Measurements from ENCODE around the gene EIF4ENIF1.
"Not testable (repeated sequence)": the region's sequence is repeated elsewhere in the genome, so short reads cannot be mapped to it uniquely, and the experiment has no call there.

The EIF4ENIF1 gene

DNA sequence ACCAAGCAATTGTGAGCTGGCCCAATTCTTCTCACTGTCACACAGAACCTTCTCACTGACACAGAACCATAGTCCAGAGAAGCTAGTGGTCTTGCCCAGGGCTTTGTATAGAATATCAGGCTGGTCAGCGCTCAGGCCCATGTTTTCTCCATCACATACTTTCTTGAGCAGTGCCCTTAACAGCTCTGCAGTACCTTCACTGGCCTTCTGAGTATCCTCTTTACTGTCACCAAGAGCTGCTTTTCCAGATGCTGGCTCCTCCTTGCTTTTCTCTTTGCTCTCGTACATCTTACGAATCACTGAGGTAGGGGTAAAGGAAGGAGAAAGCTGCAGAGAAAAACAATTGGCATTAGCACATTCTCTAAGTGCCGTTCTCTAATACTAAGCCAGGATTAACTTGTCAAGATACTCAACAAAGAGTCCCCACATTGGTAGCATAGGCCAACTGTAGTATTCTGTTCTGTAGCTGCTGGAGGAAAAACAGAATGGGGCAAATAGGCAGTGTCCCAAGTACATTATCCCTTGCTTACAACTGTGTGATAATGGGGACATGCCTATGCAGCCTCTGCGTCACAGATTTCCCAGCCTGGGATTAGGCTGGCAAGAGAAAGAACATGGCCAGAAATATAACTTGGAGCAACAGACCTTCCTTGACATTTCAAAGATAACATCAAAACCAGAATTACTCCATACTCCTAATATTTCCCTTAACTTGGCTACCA is 46.7 kb downstream of the EIF4ENIF1 start:
- no peak for DNase-seq (ENCODE audit: low spot score)

DNA sequence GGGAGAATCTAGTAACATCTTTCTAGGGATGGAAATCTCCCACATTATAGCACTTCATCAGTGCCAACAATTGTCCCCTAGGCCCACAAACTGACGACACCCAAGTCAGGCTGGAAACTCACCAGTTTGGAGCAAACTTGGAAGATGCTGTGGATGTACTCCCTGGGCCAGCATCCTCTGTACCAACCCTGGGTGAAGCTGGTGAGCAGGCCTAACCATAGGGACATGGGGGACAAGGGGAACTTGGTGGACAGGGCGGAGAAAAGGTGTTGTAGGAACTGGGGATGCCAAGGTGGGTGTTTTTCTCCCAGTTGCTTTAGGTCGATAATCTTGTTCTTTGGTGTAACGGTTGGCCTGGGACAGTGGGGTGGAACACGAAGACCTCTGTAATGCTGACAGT is 48.0 kb downstream of the EIF4ENIF1 start:
- DNase-seq (ENCODE audit: low spot score) = no peak

DNA sequence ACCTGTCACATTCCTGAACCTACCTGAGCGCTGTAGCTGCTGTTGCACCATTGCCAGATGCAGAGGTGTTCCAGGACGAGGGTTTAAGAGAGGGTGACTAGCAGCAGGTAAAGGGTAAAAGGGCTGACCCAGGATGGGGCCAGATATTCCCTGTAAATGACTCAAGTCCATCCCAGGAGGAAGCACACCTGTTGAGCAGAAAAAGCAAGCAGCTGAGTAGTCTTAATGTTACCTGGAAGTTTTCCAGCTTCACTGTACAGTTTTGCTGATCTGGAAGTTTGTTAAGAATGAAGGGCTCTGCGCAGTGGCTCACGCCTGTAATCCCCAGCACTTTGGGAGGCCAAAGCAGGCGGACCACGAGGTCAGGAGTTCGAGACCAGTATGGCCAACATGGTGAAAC is 49.0 kb downstream of the EIF4ENIF1 start:
- no peak for DNase-seq (ENCODE audit: low spot score)

DNA sequence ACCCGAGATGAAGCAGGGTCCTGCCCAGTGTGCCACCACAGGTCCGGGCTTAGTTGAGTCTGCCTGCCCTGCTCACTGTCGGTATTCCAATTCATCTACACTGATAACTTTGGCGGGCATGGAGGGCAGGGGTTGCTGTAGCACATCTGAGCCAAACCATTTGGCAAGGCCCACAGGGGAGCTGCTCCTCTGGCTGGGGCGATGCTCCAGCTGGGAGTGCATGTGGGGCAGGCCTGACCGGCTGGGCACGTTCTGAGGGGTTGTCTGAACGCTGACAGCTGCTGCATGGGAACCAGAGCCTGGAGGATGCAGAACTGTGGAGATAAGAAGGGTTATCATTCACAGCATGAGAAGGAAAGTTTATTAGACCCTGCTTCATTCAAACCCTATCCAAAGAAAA is 49.8 kb downstream of the EIF4ENIF1 start:
- no peak for DNase-seq (ENCODE audit: low spot score)

DNA sequence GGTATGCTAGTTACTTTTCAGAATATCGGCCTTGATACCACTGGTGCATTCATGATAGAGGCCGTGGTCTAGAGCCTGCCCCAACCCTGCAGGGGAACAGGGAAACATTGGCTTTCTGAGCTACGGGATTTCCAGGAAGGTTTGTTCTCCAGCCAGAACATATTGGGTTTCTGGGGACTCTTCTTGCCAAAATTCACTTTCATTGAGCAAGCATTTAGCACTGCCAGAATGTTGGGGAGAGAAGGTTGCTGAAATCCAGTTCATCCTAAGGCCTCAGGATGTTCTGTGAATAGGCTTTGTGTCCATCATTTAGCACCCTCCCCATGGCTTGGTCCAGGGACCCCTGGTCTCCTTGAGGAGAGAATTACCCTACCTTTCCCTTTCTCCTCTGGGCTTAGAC is 53.5 kb downstream of the EIF4ENIF1 start:
- DNase-seq (ENCODE audit: low spot score) = no peak

DNA sequence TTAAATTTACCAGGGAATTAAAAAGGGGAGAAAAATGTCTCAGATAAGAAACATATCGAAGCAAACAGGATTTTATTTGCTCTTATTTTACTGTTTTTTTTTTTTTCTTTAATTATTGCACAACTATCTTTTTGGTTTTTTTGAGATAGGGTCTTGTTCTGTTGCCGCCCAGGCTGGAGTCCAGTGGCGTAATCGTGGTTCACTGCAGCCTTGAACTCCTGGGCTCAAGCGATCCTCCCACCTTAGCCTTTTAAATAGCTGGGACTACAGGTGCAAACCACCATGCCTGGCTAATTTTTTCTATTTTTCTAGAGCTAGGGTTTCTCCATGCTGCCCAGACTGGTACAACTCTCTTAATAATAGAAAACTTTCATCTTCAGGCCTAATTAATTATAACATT is 57.7 kb downstream of the EIF4ENIF1 start:
- DNase-seq (ENCODE audit: low spot score) = no peak

DNA sequence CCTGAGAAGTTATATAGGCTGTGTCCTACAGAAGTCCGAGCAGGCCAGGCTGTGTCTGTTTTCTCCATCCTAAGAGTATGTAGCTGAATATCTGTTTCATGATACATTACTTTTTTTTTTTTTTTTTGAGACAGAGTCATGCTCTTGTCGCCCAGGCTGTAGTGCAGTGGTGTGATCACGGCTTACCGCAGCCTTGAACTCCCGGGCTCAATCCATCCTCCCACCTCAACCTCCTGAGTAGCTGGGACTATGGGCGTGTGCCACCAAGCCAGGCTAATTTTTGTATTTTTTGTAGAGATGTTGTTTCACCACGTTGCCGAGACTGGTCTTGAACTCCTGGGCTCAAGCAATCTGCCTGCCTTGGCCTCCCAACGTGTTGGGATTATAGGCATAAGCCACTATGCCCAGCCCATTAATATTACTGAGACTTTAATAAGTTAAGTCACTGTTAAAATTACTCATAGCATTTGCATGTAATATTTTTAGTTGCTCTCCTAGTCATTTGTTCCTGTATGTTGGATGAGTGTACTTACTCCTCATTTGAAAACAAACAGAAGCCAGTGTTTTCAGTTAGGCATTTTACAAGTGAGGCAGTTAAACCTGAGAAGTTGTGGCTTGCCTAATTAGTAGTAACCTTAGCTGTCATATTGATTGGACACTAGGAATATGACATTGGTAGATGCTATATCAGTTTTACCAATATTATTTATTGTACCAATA is 64.2 kb downstream of the EIF4ENIF1 start:
- DNase-seq (ENCODE audit: low spot score) = no peak

DNA sequence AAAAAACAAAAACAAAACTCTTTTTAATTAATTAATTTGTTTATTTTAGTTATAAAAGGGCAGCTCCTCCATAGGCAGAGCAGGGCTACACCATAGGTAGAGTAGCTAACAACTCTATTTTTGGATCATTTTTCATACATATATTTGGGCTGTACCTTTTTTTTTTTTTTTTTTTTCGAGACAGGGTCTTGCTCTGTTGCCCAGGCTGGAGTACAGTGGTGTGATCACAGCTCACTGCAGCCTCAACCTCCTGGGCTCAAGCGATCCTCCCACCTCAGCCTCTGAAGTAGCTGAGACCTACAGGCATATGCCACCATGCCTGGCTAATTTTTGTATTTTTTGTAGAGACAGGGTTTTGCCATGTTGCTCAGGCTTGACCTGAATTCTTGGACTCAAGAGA is 87.3 kb downstream of the EIF4ENIF1 start:
- not testable (repeated sequence) for DNase-seq (ENCODE audit: low spot score)

DNA sequence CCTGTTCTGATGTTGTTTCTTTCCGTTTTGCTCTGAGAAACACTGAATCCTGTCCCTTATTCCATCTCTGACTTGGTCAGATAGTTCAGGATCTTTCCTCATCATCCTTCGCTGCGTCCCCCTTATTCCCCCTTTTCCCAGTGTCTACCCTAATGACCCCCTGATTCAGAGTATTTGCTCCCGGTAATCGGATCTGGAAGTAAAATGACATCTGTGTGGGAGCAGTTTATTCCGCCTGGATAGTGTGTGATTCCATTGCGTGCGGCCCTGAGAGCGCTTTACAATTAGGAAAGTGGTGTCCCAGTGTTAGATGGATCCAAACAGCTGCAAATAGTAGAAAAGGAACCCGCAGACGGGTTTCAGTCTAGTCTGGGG is 89.6 kb downstream of the EIF4ENIF1 start:
- DNase-seq (ENCODE audit: low spot score) = peak; percentile 2

DNA sequence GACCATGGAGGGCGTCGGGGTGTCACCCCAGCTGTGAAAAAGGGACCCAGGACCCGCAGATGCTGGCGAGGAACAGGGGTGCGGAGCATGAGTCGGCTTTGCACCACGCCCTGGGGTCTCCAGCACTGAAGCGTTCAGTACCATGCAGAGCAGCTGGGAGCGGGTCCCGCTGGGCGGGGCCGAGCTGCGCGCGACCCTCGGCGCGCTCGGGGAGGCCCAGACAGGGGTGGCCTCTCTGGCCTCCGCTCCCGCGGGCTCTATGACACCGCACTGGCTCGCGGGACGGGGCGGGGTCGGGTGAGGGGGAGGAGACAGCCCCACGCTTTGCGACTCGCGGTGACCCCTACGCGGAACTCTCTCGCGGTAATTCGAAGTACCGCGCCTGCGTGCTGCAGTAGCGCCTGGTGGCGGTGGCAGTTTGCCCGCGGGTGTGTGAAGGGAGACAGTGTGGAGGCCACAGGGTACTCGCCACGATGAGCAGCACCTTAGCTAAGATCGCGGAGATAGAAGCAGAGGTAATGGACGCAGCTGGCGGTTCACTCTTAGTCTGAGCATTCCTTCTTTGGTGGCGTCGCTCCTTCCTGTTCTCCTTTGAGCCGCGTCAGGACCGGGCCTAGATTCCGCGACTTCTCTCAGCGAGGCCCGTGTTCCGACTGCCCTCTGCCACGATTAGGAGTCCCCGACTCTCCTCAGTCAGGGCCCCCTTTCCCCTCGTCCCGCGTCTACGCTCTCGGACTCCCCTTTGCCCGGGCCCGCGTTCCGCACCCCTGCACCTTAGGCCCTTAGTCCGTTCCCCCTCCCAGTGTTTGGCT is 90.2 kb downstream of the EIF4ENIF1 start, which contains the start of gene DRG1:
DRG1 (plus strand) TSS at position 394 of the 812 bp plus-strand sequence; CDS start at position 474, 80 bp downstream.
- peak; percentile 98 for DNase-seq (ENCODE audit: low spot score)

DNA sequence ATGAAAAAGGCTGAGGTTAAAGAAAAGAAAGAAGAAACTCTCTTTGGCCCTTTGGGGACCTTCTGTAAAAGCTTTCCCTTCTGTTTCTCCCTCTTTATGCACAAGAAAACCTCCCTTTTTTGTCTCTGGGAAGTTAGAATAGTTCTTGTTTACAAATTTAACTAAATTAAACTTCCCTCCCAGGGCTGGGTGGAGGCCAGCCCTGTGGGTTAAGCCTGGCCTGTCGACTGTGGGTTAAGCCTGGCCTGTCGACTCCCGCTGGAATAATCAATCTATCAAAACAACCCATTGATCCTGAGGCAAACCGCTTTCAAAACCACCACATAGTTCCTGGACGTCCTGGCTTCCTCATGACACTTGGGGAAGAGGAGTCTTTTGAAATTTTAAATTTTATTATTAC is 91.4 kb downstream of the EIF4ENIF1 start:
- DNase-seq (ENCODE audit: low spot score) = no peak

DNA sequence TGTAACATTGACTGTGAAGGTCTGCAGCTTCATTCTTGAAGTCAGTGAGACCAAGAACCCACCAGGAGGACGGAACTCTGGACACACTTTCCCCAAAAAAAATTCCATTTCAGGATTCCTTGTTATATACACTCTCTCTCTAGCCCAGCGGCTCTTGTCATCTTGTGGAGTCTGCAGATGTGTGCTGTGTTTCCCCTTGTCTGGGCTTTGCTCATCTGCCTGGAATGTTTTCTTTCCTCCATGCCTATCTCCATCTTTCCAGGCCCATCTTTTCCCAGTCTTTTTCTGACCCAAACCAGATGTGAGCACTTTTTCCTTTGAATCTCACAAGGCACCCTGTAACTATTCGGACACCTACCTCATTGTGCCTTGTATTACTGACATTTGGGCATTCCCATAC is 95.3 kb downstream of the EIF4ENIF1 start:
- DNase-seq (ENCODE audit: low spot score) = no peak

DNA sequence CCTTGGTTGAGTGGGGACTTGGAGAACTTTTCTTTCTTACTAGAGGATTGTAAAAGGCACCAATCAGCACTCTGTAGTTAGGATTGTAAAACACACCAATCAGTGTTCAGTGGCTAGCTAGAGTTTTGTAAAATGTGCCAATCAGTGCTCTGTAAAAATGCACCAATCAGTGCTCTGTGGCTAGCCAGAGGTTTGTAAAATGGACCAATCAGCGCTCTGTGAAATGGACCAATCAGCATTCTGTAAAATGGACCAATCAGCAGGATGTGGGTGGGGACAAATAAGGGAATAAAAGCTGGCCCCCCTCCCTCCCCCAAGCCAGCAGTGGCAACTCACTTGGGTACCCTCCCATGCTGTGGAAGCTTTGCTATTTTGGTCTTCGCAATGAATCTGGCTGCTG is 95.7 kb downstream of the EIF4ENIF1 start:
- DNase-seq (ENCODE audit: low spot score) = no peak

Data from germinal center (tissue), 1 donor.